ENCODE measurements around the gene ENTPD8.

Gene ENTPD8

GRCh38 chr9:137441289-137441934 is at the start of gene ENTPD8:
Gene ENTPD8, minus strand, starts transcription at chr9:137441357. Its CDS starts 3,072 bp downstream, at chr9:137438285.
- no peak for DNase-seq (ENCODE audit: low read depth in 1 of 2, low spot score in 1 of 2)

- no peak for DNase-seq (ENCODE audit: low read depth in 1 of 2, low spot score in 1 of 2)
Measured at GRCh38 chr9:137490532-137491186, 49.5 kb upstream of the ENTPD8 start.

- no peak for DNase-seq (ENCODE audit: low read depth in 1 of 2, low spot score in 1 of 2)
Measured at GRCh38 chr9:137488906-137489305, 47.7 kb upstream of the ENTPD8 start.

GRCh38 chr9:137488327-137488653 is 47.1 kb upstream of the ENTPD8 start:
- DNase-seq (ENCODE audit: low read depth in 1 of 2, low spot score in 1 of 2): no peak

- no peak for DNase-seq (ENCODE audit: low read depth in 1 of 2, low spot score in 1 of 2)
Measured at GRCh38 chr9:137487454-137488326, 46.5 kb upstream of the ENTPD8 start.

GRCh38 chr9:137486545-137487453 is 45.6 kb upstream of the ENTPD8 start:
- DNase-seq (ENCODE audit: low read depth in 1 of 2, low spot score in 1 of 2): no peak

GRCh38 chr9:137486141-137486490 is 45.0 kb upstream of the ENTPD8 start:
- no peak for DNase-seq (ENCODE audit: low read depth in 1 of 2, low spot score in 1 of 2)

GRCh38 chr9:137485343-137486140 is 44.4 kb upstream of the ENTPD8 start:
- DNase-seq (ENCODE audit: low read depth in 1 of 2, low spot score in 1 of 2): no peak

- DNase-seq (ENCODE audit: low read depth in 1 of 2, low spot score in 1 of 2): no peak
Measured at GRCh38 chr9:137484551-137485315, 43.6 kb upstream of the ENTPD8 start.

- no peak for DNase-seq (ENCODE audit: low read depth in 1 of 2, low spot score in 1 of 2)
Measured at GRCh38 chr9:137482094-137482781, 41.1 kb upstream of the ENTPD8 start.

- no peak for DNase-seq (ENCODE audit: low read depth in 1 of 2, low spot score in 1 of 2)
Measured at GRCh38 chr9:137480686-137481683, 39.8 kb upstream of the ENTPD8 start.

- no peak for DNase-seq (ENCODE audit: low read depth in 1 of 2, low spot score in 1 of 2)
Measured at GRCh38 chr9:137479892-137480685, 38.9 kb upstream of the ENTPD8 start.

GRCh38 chr9:137478962-137479861 is 38.1 kb upstream of the ENTPD8 start:
- DNase-seq (ENCODE audit: low read depth in 1 of 2, low spot score in 1 of 2): no peak

GRCh38 chr9:137478613-137478961 is 37.4 kb upstream of the ENTPD8 start:
- DNase-seq (ENCODE audit: low read depth in 1 of 2, low spot score in 1 of 2): no peak

GRCh38 chr9:137477778-137478612 is 36.8 kb upstream of the ENTPD8 start:
- DNase-seq (ENCODE audit: low read depth in 1 of 2, low spot score in 1 of 2): no peak
